HG02571 (cell line): ENCODE data around the gene SMPD3.

Experiments used
- ATAC-seq: cut with Tn5 transposase; IDR thresholded peaks from one replicate; pipeline ENCODE4 v1.9.1; 2021; ENCODE audit warnings: mild to moderate bottlenecking, moderate library complexity; ENCODE audit not compliant: unreplicated experiment

The SMPD3 gene

GRCh38 chr16:68408428-68408827 is 39.9 kb downstream of the SMPD3 start:
- no peak for ATAC-seq

GRCh38 chr16:68406458-68407152 is 41.7 kb downstream of the SMPD3 start:
- ATAC-seq, result no peak

DNA sequence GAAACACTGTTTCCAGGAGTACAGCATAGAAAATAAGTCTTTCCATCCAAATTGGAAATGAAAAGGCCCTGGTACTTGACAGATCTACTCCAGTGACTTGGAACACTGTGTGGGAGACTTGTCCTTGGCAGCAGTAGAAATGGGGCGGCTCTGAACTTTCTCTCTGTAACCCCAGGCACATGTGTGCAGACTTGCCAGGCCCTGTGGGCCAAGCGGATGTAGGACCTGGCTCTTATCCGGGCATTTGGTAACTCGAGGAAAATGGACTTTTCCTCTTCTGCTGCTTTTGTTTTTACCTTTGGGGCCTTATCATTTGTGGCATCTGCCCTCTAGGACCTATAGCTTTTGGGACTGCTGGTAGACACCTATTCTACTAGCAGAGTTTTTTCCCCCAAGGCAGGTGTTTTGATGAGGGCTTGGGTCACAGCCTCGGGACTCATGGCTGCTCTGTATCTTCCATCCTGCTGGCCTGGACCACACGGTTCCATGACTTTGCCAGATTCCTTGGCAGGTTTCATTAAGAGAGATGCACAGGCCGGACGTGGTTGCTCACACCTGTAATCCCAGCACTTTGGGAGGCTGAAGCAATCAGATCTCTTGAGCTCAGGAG is 43.5 kb downstream of the SMPD3 start:
- no peak for ATAC-seq

DNA sequence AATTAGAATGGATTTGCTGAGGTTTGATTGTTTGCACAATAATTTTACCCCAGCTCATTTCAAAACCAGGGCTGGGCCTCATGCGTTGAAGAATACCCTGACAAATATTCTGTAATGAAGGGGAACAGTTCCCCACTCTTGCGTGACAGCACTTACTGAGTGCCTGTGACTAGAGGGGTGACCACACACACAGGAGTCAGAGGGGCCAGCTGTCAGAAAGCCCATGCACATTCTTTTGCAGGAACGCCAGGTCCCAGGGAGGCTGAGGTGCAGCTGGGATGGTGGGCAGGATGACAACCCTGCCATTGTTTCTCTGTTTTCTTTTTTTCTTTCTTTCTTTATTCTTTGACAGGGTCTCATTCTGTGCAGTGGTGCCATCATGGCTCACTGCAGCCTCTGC is 44.6 kb downstream of the SMPD3 start:
- ATAC-seq, result no peak

DNA sequence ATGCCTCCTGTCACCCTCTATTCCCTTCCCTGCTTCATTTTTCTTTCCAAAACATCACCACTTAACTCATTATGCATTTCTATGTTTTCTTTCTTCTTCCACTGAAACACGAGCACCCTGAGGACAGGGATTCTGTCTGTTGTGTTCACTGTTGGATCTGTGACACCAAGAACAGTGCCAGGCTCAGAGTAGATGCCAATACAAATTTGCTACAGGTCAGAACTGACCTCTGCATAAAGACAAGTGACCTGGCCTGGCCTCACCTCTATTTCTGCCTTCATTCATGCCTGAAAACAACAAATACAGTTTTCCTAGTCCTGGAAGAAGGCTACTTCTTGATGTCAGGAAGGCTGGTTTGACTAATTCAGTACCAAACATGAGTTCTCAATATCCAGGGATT is 45.1 kb downstream of the SMPD3 start:
- no peak for ATAC-seq

GRCh38 chr16:68402748-68403040 is 45.6 kb downstream of the SMPD3 start:
- ATAC-seq, result no peak

DNA sequence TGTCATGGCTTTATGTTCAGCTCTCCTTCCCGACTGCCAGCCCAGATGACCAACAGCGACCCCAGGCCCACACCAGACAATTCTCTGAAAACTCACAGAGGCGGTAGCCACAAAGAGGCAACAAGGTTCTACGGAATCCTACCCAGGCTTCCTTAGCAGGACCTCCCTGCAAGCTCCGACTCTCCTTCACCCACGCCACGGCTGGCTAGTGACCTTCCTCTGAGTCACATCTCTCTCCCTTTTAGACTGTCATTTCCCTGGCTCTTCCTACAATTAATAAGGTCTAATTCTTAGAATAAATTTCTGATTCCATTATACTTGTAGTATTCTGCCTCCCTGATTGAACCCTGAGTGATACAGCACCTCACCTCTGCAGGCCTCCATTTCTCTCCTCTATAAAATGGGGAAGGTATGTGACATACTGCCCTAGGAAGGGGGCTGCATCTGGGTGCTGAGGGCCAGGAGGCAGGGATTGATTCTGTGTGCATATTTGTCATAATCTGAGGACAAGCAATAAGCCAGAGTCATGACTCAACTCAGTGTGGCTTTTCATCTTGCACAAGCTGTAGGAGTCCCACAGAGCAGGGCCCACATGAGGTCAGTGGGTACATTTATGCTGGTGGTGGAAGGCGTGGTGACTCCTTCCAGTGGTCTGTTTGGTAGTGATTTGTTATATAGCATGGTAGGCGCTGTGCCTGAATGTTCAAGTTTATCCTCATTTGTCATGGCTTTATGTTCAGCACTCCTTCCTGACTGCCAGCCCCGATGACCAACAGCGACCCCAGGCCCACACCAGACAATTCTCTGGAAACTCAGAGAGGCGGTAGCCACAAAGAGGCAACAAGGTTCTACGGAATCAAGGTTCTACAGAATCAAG is 46.2 kb downstream of the SMPD3 start:
- no peak for ATAC-seq

- ATAC-seq, result no peak
Observed at GRCh38 chr16:68400924-68401460, 47.3 kb downstream of the SMPD3 start.

DNA sequence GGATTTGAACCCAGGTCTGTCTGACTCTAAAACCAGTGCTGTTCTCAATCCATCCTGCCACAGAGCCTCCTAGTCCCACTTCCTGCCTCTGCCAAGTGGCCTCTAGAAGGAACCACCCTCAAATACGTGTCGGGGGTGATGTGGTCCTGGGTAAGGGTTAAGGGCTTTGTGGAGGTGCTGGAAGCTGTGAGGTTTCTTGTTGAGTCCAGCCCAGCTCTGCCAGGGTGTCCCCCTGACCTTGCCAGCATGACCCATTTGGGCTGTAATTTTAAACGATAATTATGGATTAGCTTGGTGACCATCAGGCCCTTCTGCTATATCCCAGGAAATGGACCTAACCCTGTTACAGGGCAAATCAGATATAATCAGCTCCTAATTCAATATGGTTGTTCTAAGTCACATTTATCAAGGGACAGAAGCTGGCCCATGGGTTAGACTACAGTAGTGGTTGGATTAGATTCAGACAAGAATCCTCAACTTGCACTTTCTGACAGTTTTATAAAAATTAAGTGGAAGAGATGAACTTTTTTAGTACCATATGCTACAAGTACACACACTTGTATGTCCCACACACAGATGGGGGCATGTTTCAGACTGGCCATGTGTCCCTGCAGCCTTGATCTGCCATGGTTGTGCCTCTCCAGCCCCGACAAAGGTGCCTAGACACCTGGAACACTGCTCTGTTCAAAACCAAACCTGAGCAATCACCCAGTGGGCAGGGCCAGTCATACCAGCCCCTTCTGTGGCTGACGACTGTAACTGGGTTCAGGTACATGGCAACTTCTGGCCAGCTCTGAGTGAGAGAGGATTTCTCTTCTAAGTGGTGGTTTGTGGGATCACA is 48.0 kb downstream of the SMPD3 start:
- no peak for ATAC-seq

- ATAC-seq, result no peak
Observed at GRCh38 chr16:68399456-68399855, 48.9 kb downstream of the SMPD3 start.

GRCh38 chr16:68397710-68398201 is 50.6 kb downstream of the SMPD3 start:
- ATAC-seq, result no peak

DNA sequence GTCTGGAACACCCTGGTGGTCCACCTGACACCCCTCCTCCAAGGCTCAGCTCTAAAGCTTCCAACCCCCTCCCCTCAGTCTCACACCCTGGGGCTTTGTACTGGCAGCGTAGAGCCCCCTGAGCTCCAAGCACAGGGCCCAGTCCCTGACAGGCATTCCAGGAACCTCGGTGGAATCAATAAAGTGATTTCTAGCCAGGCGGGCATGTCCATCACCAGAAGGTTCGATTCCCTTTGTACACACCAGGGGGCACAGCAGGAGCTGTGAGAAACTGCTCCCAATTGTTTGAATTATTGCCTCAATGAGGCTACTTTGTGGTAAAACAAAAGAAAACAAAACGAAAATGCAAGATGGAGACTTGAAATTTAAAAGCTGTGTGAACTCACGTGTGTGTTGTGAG is 51.8 kb downstream of the SMPD3 start:
- no peak for ATAC-seq

GRCh38 chr16:68395815-68396214 is 52.5 kb downstream of the SMPD3 start:
- ATAC-seq, result no peak

- no peak for ATAC-seq
Observed at GRCh38 chr16:68395167-68395786, 53.0 kb downstream of the SMPD3 start.

GRCh38 chr16:68393333-68393732 is 55.0 kb downstream of the SMPD3 start:
- no peak for ATAC-seq

- no peak for ATAC-seq
Observed at GRCh38 chr16:68389750-68390371, 58.4 kb downstream of the SMPD3 start.

DNA sequence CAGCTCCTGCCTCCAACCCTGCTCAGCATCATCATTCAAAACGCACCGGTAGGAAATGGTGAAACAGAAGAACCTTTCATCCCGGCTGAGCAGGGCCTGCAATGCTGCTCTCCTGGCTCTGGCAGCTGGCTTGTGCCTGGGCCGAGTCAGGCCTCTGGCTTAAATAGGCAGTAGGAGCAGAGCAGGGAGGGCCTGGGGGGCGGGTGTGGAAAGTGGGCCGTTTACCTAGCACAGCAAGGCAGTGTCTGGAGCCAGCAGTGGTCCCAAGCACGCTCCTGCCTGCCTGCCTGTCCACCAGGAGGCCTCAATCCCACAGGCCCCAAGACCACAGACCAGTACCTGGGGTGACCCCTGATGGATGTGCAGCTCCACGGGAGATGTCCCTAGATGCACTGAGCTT is 59.3 kb downstream of the SMPD3 start:
- no peak for ATAC-seq

DNA sequence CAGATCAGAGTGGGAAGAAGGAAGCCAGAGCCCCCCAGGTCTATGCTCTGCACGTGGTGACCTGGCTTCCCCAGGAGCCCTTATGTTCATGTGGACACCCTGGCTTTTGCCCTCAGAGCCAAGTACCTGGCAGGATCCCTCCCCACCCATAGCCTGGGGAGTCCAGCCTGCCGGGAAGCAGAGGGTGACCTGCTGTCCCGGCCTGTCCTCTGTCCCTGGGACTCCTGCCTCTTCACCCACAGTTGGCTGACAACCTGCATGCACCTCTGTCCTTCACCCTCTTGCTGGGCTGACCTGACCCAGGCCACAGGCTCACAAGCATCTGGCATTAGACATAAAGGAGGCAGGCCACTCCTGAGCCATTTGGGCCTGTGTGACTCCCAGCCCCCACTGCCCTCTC is 60.2 kb downstream of the SMPD3 start:
- ATAC-seq, result no peak

DNA sequence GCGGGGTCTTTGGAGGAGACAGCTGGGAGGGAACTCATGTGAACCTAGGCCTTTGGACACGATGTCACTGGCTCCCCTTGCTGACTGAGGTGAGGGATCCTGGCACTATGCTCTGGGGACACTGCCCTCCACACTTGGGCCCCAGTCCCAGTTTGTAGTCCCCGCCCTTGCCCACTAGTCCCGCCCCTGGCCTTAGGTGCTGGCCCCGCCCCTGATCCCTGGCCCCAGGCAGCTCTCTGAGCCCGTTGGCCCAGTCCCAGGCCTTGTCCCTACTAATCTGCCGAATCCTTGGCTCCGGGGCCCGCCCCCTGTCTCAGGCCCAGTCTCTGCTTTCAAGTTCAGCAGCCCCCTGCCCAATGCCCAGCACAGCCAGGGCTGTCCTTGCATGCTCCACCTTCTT is 61.0 kb downstream of the SMPD3 start:
- ATAC-seq, result no peak

- ATAC-seq, result no peak
Observed at GRCh38 chr16:68386628-68387027, 61.7 kb downstream of the SMPD3 start.
